Ascending aorta (tissue), 2 donors: ENCODE data around the gene AGXT2. TPM values are rescaled to one million over a fixed set of nuclear protein-coding genes. Genes with fewer than 3 reads are reported as not detected.

Experiments used
- DNase-seq, 2 donors: peaks; one replicate each; pipeline ENCODE4 v3.0.0-alpha.2; 2019; ENCODE audit warnings: low spot score in 2 of 2
- H3K27ac ChIP-seq, 2 donors: fragments of 200-600 bp; sonication (generic); one replicate each; pipeline ENCODE4 v1.5.1; 2016 to 2017; ENCODE audit warnings: mild to moderate bottlenecking in 1 of 2
- H3K27me3 ChIP-seq: fragments of 200-600 bp; sonication (generic); one replicate; pipeline ENCODE4 v1.5.1; 2017
- H3K36me3 ChIP-seq, 2 donors: fragments of 200-600 bp; sonication (generic); one replicate each; pipeline ENCODE4 v1.5.1; 2016
- H3K4me1 ChIP-seq, 2 donors: fragments of 200-600 bp; sonication (generic); one replicate each; pipeline ENCODE4 v1.5.1; 2016 to 2017; ENCODE audit warnings: mild to moderate bottlenecking in 1 of 2
- H3K4me3 ChIP-seq, 2 donors: fragments of 200-600 bp; sonication (generic); one replicate each; pipeline ENCODE4 v1.5.1; 2016 to 2017; ENCODE audit warnings: mild to moderate bottlenecking in 1 of 2
- H3K9me3 ChIP-seq, 2 donors: fragments of 200-600 bp; sonication (generic); one replicate each; pipeline ENCODE4 v1.5.1; 2016
- CTCF ChIP-seq, 3 experiments: fragments of 200-600 bp in 2 of 3; fragments of 450-650 bp in 1 of 3; sonication (generic) in 2 of 3; IDR thresholded peaks; one replicate each; pipeline ENCODE4 v1.5.1; 2016 to 2019; ENCODE audit warnings: antibody characterized with exemption in 3 of 3, mild to moderate bottlenecking in 1 of 3, moderate library complexity in 1 of 3
- intact Hi-C: fragments of 100-400 bp; cut with DNase I; formaldehyde crosslinking; loops from one replicate; pipeline ENCODE4 v1.15.1; 2023
- total RNA-seq: library from RNA; depleted of rRNA; stranded (reverse); fragments of >200 nt; gene quantifications from one replicate; pipeline ENCODE4 v1.1.0, GENCODE V29; 2016

The AGXT2 gene
- total RNA-seq, 1 donor from 2014 or later: not detected

GRCh38 chr5:34959323-34959722 is 88.4 kb downstream of the AGXT2 start:
- no peaks in the 10 kb centered on the region for H3K4me1 ChIP-seq
- H3K4me3 ChIP-seq: no peak overlapping the region
- H3K27ac ChIP-seq: no peak overlapping the region
- no peak for DNase-seq
- H3K36me3 ChIP-seq: peaks cover 3 to 24% of the 10 kb centered on the region in 2 donors
- H3K9me3 ChIP-seq: no peaks in the 10 kb centered on the region
- H3K27me3 ChIP-seq: no peaks in the 10 kb centered on the region
- TF ChIP-seq CTCF (IDR thresholded peaks at IDR 0.05): no peak
- intact Hi-C loops: no loop called here

GRCh38 chr5:34957857-34958690 is 89.7 kb downstream of the AGXT2 start:
- no peak overlapping the region for H3K27ac ChIP-seq
- peak in 2 of 3 experiments; percentile 33 to 41 for TF ChIP-seq CTCF (IDR thresholded peaks at IDR 0.05)

GRCh38 chr5:34957321-34957720 is 90.4 kb downstream of the AGXT2 start:
- TF ChIP-seq CTCF (IDR thresholded peaks at IDR 0.05): no peak
- DNase-seq: no peak
- Histone ChIP-seq H3K27me3 (no peaks in the 10 kb centered on the region), H3K9me3 (no peaks in the 10 kb centered on the region), H3K36me3 (peaks cover 20 to 42% of the 10 kb centered on the region in 2 donors), H3K4me3 (no peak overlapping the region), H3K4me1 (no peaks in the 10 kb centered on the region), H3K27ac (no peak overlapping the region)
- intact Hi-C loops: no loop called here

More at GRCh38 chr5:34957857-34958690, 89.7 kb downstream of the AGXT2 start:
- H3K36me3 ChIP-seq: peaks cover 14 to 35% of the 10 kb centered on the region in 2 donors
- H3K4me1 ChIP-seq: no peaks in the 10 kb centered on the region
- H3K4me3 ChIP-seq: no peak overlapping the region
- DNase-seq: no peak
- no peaks in the 10 kb centered on the region for H3K27me3 ChIP-seq
- no peaks in the 10 kb centered on the region for H3K9me3 ChIP-seq
- intact Hi-C loops: no loop called here

Other genes starting within 250 kb of the AGXT2 start
- gene TTC23L, start 208.8 kb downstream of the AGXT2 start, total RNA-seq: not detected
- gene RAD1, start 132.4 kb downstream of the AGXT2 start, total RNA-seq: 2.0 TPM
- 8.5 TPM for gene BRIX1, start 132.2 kb downstream of the AGXT2 start, total RNA-seq
- 30.5 TPM for gene DNAJC21, start 118.4 kb downstream of the AGXT2 start, total RNA-seq
- 0.43 TPM for gene PRLR, start 182.5 kb upstream of the AGXT2 start, total RNA-seq